GM06990 (cell line): Measurements from ENCODE around the gene BHLHE23.

Experiments
- DNase-seq: peaks from one replicate; pipeline ENCODE4 v3.0.0-alpha.2; 2011; ENCODE audit not compliant: insufficient read length; ENCODE audit errors: extremely low read depth
- H3K27me3 ChIP-seq: replicated peaks from 2 replicates; pipeline ENCODE4 v1.6.0; 2011; ENCODE audit warnings: low read length; ENCODE audit not compliant: control insufficient read depth, insufficient read depth
- H3K36me3 ChIP-seq: 2 replicates; pipeline ENCODE4 v1.5.1; 2011; ENCODE audit warnings: low read length; ENCODE audit not compliant: control insufficient read depth, insufficient read depth
- H3K4me3 ChIP-seq: replicated peaks from 2 replicates; pipeline ENCODE4 v1.5.1; 2011; ENCODE audit warnings: low read depth, mild to moderate bottlenecking, control low read depth, low read length
- CTCF ChIP-seq: IDR thresholded peaks from 2 replicates; pipeline ENCODE4 v1.5.1; 2011; ENCODE audit warnings: low read length, control low read depth, mild to moderate bottlenecking, inconsistent platforms; ENCODE audit not compliant: insufficient read depth, poor library complexity, severe bottlenecking

BHLHE23 gene

GRCh38 chr20:63011798-63012197 lies 5.0 kb upstream of the BHLHE23 start:
- DNase-seq, result no peak
- H3K4me3 ChIP-seq, result no peak overlapping the region
- H3K27me3 ChIP-seq, result no peaks in the 10 kb centered on the region; the same call in 1 of the 2 replicates
- TF ChIP-seq CTCF, result no peak
- peaks cover 6% of the 10 kb centered on the region for H3K36me3 ChIP-seq

- H3K4me3 ChIP-seq, result peak overlapping the region; percentile 95
- H3K36me3 ChIP-seq, result no peaks in the 10 kb centered on the region; the same call in 1 of the 2 replicates
- peak; percentile 91 for DNase-seq
- no peaks in the 10 kb centered on the region; the same call in 1 of the 2 replicates for H3K27me3 ChIP-seq
- TF ChIP-seq CTCF, result no peak
Observed at GRCh38 chr20:63009988-63010769, 3.4 kb upstream of the BHLHE23 start.

GRCh38 chr20:63009045-63009961 lies 2.5 kb upstream of the BHLHE23 start:
- no peaks in the 10 kb centered on the region; the same call in 1 of the 2 replicates for H3K27me3 ChIP-seq
- DNase-seq, result peak; percentile 90
- H3K4me3 ChIP-seq, result peak overlapping the region; percentile 95
- TF ChIP-seq CTCF, result peak; percentile 96
- H3K36me3 ChIP-seq, result no peaks in the 10 kb centered on the region

- H3K4me3 ChIP-seq, result peak overlapping the region; percentile 95
Observed at GRCh38 chr20:63008541-63009044, 1.8 kb upstream of the BHLHE23 start.

More at GRCh38 chr20:63008541-63009044, 1.8 kb upstream of the BHLHE23 start:
- no peak for DNase-seq
- no peak for TF ChIP-seq CTCF
- Histone ChIP-seq H3K36me3 (no peaks in the 10 kb centered on the region), H3K27me3 (no peaks in the 10 kb centered on the region; the same call in 1 of the 2 replicates)
